ENCODE results near the gene UBASH3A.
"Not testable (repeated sequence)": the region's sequence is repeated elsewhere in the genome, so short reads cannot be mapped to it uniquely, and the experiment has no call there.

Gene UBASH3A

GRCh38 chr21:42453224-42453985 lies 49.7 kb downstream of the UBASH3A start:
- no peak for DNase-seq

- no peak for DNase-seq
Measured at GRCh38 chr21:42453986-42454570, 50.4 kb downstream of the UBASH3A start.

DNA sequence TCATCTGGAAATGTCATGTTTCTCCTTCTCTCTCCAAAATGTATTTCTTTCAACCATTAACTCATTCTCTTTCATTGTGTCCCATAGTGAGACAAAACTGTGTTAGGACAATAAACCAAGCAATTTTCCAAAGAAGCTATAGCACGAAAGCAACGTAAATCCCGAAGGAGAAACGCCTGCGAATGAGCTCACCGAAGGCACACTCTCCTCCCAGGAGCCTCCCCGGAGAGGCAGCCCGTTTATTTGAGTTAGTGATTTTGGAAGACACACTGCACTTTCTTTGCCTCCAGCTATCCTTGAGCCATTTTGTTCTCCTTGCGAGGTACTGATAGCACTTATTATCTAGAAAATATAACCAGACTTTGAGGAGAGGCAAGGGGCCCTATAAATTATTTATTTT lies 51.1 kb downstream of the UBASH3A start:
- no peak for DNase-seq

- no peak for DNase-seq
Measured at GRCh38 chr21:42455196-42455595, 51.5 kb downstream of the UBASH3A start.

DNA sequence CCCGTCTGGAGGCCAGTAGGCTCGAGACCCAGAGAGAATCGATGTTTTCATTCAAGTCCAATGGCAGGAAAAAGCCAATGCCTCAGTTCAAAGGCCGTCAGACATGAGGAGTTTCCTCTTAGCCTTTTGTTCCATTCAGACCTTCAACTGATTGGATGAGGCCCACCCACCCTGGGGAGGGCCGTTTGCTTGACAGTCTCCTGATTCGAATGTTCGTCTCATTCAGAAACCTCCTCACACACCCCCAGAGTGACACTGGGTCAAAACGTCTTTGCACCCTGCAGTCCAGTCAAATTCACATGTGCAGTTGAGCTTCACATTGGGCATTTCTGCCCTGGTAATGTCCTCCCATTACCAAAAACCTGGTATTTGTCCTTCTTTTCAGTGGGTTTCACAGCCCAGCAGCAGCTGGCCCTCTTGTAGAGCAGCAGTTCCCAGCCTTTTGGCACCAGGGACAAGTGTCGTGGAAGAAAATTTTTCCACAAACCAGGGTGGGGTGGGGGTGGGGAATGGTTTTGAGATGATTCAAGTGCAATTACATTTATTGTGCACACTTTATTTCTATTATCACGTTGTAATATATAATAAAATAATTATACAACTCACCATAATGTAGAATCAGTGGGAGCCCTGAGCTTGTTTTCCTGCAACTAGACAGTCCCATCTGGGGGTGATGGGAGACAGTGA lies 52.2 kb downstream of the UBASH3A start:
- DNase-seq, result no peak

- no peak for DNase-seq
Measured at GRCh38 chr21:42456457-42456856, 52.8 kb downstream of the UBASH3A start.

- no peak for DNase-seq
Measured at GRCh38 chr21:42459082-42459460, 55.4 kb downstream of the UBASH3A start.

DNA sequence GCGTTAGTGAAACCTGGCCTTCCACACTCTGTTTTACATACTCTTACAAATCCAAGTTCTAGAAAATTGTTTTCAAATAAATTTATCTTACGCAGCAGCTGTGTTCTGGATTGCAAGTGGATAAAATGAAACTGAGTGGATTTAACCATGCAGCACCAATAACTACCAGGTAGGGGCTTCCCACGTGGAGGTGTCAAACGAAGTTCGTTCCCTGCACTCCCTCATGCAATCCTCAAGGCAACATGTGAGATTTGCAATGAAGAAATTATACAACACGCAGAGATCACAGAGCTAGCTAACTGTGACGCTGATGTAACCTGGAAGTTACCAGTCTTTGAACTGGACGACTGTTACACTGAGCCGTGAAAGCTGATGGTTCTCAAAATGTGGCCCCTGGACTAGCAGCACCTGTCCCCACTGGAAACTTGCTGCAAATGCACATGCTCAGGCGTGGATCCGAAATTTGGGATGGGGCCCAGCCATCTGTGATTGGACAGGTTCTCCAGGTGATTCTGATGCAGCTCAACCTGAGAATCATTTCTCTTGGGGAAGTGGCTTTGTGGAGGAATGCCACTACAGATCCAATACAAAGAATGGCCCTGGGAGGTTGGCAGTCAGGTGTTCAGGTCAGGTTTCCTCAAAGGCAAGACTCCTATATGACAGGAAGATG lies 56.0 kb downstream of the UBASH3A start:
- DNase-seq, result no peak

- DNase-seq, result peak; percentile 95
Measured at GRCh38 chr21:42460391-42461184, 56.9 kb downstream of the UBASH3A start.

- DNase-seq, result peak; percentile 69
Measured at GRCh38 chr21:42461185-42461520, 57.5 kb downstream of the UBASH3A start.

GRCh38 chr21:42461881-42462877 lies 58.5 kb downstream of the UBASH3A start:
- DNase-seq, result no peak

- DNase-seq, result no peak
Measured at GRCh38 chr21:42463861-42464515, 60.3 kb downstream of the UBASH3A start.

- DNase-seq, result no peak
Measured at GRCh38 chr21:42465008-42465802, 61.5 kb downstream of the UBASH3A start.

DNA sequence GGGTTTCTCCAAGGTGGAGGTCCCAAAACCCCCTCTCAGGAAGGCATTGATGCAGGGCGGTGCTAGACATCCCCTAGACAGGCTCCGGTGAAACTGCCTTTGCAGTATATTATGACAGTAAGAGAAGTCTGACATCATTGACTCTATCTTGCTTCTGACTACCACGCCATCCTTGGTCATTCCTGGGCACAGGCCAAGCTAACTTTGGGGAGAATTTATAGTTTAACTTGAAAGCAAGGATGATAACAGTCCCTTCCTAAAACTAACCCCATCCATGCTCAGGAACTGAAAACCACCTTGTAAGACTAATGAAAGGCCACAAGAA lies 62.1 kb downstream of the UBASH3A start:
- no peak for DNase-seq

DNA sequence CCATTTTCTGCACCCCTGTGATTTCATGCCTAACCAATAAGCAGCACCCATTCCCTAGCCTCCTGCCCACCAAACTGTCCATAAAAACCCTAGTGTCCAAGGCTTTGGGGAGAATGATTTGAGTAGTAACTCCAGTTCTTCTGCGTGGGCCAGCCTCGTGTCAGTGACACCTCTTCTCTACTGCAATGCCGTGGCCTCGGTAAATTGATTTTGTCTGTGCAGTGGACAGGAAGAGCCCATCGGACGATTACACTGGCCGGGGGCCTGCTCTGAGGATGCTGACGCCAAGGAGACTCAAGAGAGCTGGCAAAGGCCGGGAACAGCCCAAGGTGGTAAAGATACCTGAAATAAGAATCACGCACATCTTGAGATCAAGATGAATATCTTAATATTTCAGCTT lies 63.0 kb downstream of the UBASH3A start:
- DNase-seq, result no peak

DNA sequence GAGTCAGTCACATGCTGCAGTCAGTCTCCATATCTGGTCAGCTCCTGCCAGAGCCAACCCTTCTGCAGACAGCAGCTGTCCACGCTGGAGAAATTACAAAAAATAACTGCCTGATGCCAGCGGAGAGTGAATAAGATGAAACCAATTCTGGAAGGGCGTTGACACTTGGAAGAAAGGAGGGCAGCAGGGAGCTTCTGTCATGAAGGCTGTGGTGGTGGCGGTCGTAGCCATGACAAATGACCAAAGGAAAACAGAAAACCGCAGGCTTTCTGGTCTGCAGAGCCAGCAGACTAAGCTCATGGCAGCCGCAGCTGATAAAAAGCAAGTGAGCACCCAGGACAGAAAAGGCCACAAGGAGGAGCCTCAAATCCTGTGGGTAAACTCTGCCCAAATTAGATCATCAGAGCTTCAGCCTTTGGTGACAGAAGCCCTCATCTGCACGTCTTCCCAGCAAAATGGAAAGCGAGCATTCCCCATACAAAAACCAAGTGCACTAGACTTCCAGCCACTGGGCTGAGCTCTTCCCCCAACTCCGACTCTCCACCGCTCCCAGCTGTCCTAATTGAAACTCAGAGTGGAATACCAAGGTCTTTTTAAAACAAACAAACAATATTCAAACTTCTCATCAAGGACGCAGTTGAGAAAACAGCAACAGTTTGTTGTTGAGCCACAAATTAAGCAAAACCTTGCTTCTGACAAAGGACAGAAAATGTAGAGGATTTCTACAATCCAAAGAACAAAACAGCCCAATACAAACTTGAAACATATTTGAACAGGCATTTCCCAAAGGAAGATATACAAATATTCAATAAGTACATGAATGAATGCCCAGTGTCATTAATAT lies 63.7 kb downstream of the UBASH3A start:
- DNase-seq, result no peak

DNA sequence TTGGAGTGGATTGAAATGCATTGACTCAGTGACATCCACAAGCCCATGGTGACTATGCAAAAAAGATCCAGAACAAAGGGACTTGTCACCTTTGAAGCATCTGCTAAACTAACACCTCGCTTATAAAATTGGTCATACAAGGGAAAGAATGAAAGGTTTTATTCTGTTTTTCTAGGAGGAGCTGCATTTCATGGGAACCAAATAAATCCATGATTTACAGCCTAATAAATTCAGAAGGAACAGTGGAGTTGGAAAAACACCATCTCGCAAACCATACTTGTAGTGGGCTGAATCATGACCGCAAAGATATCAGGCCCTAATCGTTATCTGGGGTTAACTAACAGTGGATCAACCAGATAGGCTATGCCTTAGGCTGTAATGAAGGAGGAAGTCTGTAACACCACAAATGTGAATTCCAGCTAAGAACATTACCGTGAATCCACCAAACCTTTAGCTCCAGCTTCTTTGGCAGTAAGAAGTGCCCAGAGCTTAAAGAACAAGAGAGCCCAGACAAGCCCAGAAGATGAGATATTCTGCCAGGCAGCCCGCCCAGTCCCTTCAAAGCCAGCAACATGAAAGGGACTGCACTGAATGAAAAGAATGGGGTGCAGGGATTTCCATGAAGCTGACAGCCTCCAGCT lies 64.9 kb downstream of the UBASH3A start:
- DNase-seq, result no peak

DNA sequence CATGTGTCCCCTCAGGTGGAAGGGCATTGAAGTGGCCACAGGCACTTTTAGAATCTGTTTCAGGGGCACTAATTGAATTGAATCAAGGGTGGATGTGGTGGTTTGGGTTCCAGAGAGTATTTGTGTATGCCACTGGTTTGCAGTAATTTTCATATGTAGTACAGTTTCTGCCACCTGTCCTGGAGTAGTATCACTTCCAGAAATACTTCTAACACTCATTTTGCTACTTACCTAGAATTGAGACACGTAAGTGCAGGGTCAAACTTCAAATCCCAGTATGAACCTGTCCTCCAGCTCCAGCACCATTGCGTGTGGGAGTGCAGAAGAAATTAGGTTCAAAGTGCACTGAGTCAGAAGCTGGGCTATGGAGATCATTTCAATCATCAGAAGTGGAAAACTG lies 65.6 kb downstream of the UBASH3A start:
- no peak for DNase-seq

GRCh38 chr21:42469726-42470125 lies 66.0 kb downstream of the UBASH3A start:
- not testable (repeated sequence) for DNase-seq
